Ovary (tissue), 9 donors: ENCODE results near the gene SH2B3. TPM values are rescaled to one million over a fixed set of nuclear protein-coding genes. Genes with fewer than 3 reads are reported as not detected.
"Not testable (repeated sequence)": the region's sequence is repeated elsewhere in the genome, so short reads cannot be mapped to it uniquely, and the experiment has no call there.

ENCODE experiments used
- DNase-seq, 5 donors: peaks; one replicate each; pipeline ENCODE4 v3.0.0-alpha.2; 2019 to 2020
- H3K27ac ChIP-seq, 2 donors: fragments of 200-600 bp; one replicate each; pipeline versions ENCODE4 v1.5.1 to v1.8.0; 2019 to 2022
- H3K27me3 ChIP-seq: fragments of 200-600 bp; one replicate; pipeline ENCODE4 v1.8.0; 2022
- H3K36me3 ChIP-seq: fragments of 200-600 bp; sonication (generic); one replicate; pipeline ENCODE4 v1.5.1; 2019
- H3K4me1 ChIP-seq: one replicate; pipeline ENCODE4 v1.8.1; 2013; ENCODE audit warnings: mild to moderate bottlenecking, moderate library complexity; ENCODE audit not compliant: insufficient read depth
- H3K4me3 ChIP-seq: fragments of 200-600 bp; sonication (generic); one replicate; pipeline ENCODE4 v1.5.1; 2017
- H3K9me3 ChIP-seq, 2 donors: fragments of 200-600 bp in 1 of 2; sonication (generic) in 1 of 2; one replicate each; pipeline versions ENCODE4 v1.5.1 to v1.8.1; 2013 to 2019; ENCODE audit warnings: mild to moderate bottlenecking in 1 of 2, moderate library complexity in 1 of 2
- EP300 ChIP-seq: sonication (generic); formaldehyde crosslinking; IDR thresholded peaks from one replicate; pipeline ENCODE4 v1.6.1; 2017; ENCODE audit warnings: antibody characterized with exemption
- POLR2A ChIP-seq: fragments of 450-650 bp; IDR thresholded peaks from one replicate; pipeline ENCODE4 v1.6.1; 2017; ENCODE audit warnings: antibody characterized with exemption, mild to moderate bottlenecking, moderate library complexity
- WGBS, 3 donors: extraction: QIAGEN DNeasy Blood & Tissue Kit in 1 of 3; methylation state at CpG; one replicate each; pipeline versions ENCODE4 v1.1.5 to v1.1.7; 2013 to 2017; 5-methylcytosine and 5-hydroxymethylcytosine counted together
- intact Hi-C, 4 donors: fragments of 100-400 bp; cut with DNase I; formaldehyde crosslinking; loops; one replicate each; pipeline versions ENCODE4 v1.11.0 to v1.15.1; 2022 to 2023
- polyA plus RNA-seq, 2 donors: library from polyadenylated mRNA; stranded (reverse); fragments of 200-250 nt in 1 of 2; fragments of 350-450 nt in 1 of 2; fragmentation: Illumina TruSeq in 1 of 2; extraction: RNeasy Lipid Tissue Mini Kit (QIAGEN cat#74804) in 1 of 2; gene quantifications; one replicate each; pipeline ENCODE4 v1.2.3, GENCODE V29; 2013 to 2014
- total RNA-seq, 7 donors: library from RNA; depleted of rRNA in 2 of 7; stranded (reverse); fragments of >200 nt in 2 of 7; fragmentation: NEBNext Ultra II Directional in 3 of 7; extraction: Animal tissue kit (Norgen Biotek cat#: 25700) in 3 of 7; gene quantifications; one replicate each; pipeline versions ENCODE4 v1.1.0 to v1.2.4, GENCODE V29; 2016 to 2023
- TF ChIP-seq, protein P1 (sequence below), 3 donors: fragments of 450-650 bp in 2 of 3; fragments of 200-600 bp in 1 of 3; IDR thresholded peaks; one replicate each; pipeline versions ENCODE4 v1.5.1 to v1.8.0; 2016 to 2022; ENCODE audit warnings: antibody characterized with exemption in 3 of 3, mild to moderate bottlenecking in 1 of 3
- donor health status: DM: no; HTN: no; CAD: no; lungs with moderate emphysema.
- donor health status: DM: no; HTN: no; CAD: no.
- donor health status: Bipolar disorder and iron deficiency.
- donor health status: DM: yes; HTN: yes; CAD: no.
- donor health status: DM: no; HTN: no; CAD: no.
- donor health status: DM: yes; HTN: yes; CAD: no.

Gene SH2B3
- total and polyA plus RNA-seq, 9 donors = 7.2 to 24.0 (median 14.3) TPM

GRCh38 chr12:111395336-111396187, 10.2 kb upstream of the SH2B3 start:
- WGBS, 3 donors = 80 to 86% (median 82%) methylated on average over 8 of the region's 8 CpGs
- TF ChIP-seq, protein P1, sequence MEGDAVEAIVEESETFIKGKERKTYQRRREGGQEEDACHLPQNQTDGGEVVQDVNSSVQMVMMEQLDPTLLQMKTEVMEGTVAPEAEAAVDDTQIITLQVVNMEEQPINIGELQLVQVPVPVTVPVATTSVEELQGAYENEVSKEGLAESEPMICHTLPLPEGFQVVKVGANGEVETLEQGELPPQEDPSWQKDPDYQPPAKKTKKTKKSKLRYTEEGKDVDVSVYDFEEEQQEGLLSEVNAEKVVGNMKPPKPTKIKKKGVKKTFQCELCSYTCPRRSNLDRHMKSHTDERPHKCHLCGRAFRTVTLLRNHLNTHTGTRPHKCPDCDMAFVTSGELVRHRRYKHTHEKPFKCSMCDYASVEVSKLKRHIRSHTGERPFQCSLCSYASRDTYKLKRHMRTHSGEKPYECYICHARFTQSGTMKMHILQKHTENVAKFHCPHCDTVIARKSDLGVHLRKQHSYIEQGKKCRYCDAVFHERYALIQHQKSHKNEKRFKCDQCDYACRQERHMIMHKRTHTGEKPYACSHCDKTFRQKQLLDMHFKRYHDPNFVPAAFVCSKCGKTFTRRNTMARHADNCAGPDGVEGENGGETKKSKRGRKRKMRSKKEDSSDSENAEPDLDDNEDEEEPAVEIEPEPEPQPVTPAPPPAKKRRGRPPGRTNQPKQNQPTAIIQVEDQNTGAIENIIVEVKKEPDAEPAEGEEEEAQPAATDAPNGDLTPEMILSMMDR (IDR thresholded peaks at IDR 0.05) = no peak
- TF ChIP-seq POLR2A = no peak
- no peak for TF ChIP-seq EP300
- H3K4me1 ChIP-seq = peaks cover 3% of the 10 kb centered on the region
- H3K27ac ChIP-seq = no peak overlapping the region
- no peaks in the 10 kb centered on the region for H3K36me3 ChIP-seq
- H3K27me3 ChIP-seq = no peaks in the 10 kb centered on the region
- H3K4me3 ChIP-seq = no peak overlapping the region
- DNase-seq = no peak
- intact Hi-C loops = loop anchor here (2.0 to 10.0 kb wide), 6 partner anchors 55 to 289 kb away; partner anchors contain the start of genes ACAD10 (in 1 of the 4) and BRAP (in 1 of the 4)
- no peaks in the 10 kb centered on the region for H3K9me3 ChIP-seq

GRCh38 chr12:111396271-111396670, 9.5 kb upstream of the SH2B3 start:
- WGBS, 3 donors = 81 to 86% (median 81%) methylated on average over 7 of the region's 7 CpGs
- H3K36me3 ChIP-seq, DNase-seq, H3K4me3 ChIP-seq, H3K27me3 ChIP-seq, H3K9me3 ChIP-seq, H3K4me1 ChIP-seq, H3K27ac ChIP-seq: not testable (repeated sequence)
- intact Hi-C loops = loop anchor here (2.0 to 10.0 kb wide), 5 partner anchors 55 to 289 kb away; partner anchors contain the start of genes ACAD10 (in 1 of the 4) and BRAP (in 1 of the 4)

DNA sequence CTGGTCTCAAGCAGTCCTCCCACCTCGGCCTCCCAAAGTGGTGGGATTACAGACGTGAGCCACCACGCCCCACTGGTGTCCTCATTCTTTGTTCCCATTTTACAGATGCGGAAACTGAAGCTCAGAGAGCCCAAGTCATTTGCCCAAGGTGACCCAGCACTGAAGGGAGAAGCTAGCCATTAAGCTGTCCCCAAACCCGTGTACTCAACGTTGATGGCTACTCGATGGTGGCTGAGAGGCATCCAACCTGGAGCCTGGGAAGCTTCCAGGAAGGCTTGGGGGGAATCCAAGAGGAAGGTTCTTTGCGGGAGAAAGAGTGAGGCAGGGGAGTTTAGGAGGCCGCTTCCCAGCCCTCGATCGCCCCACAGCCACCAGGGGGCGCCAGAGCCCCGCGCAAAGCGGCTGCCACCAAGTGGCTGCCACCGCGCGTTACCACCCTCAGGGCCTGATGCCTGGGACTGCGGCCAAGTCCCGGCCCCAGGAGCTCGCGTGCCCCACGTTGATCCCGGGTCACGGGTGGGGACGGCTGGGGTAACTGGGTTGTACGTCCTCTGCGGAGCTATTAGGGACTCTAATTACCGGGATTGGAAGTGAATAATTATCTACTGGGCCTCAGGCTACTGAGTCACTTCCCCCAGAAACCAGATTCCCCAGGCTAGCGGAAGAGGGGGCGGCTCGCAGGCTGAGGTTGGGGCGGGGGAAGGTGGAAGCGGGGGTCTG, 8.8 kb upstream of the SH2B3 start:
- Histone ChIP-seq H3K27ac (no peak overlapping the region), H3K36me3 (no peaks in the 10 kb centered on the region), H3K27me3 (no peaks in the 10 kb centered on the region), H3K4me3 (no peak overlapping the region), H3K4me1 (peaks cover 3% of the 10 kb centered on the region), H3K9me3 (no peaks in the 10 kb centered on the region)
- DNase-seq = peak; percentile 73 to 89 (median 86)
- TF ChIP-seq POLR2A = peak; percentile 20
- TF ChIP-seq, protein P1 (IDR thresholded peaks at IDR 0.05) = peak; percentile 95 to 99 (median 98)
- no peak for TF ChIP-seq EP300
- 6 to 9% (median 9%) methylated on average over 30 to 34 of the region's 34 CpGs for WGBS, 3 donors
- intact Hi-C loops = loop anchor here (2.0 to 10.0 kb wide), 5 partner anchors 54 to 288 kb away; partner anchors contain the start of genes ACAD10 (in 1 of the 4) and BRAP (in 1 of the 4)

- Histone ChIP-seq H3K4me1 (peaks cover 3% of the 10 kb centered on the region), H3K9me3 (no peaks in the 10 kb centered on the region), H3K27ac (no peak overlapping the region), H3K36me3 (no peaks in the 10 kb centered on the region), H3K27me3 (no peaks in the 10 kb centered on the region), H3K4me3 (no peak overlapping the region)
- WGBS, 3 donors = 72 to 74% (median 72%) methylated on average over 4 of the region's 4 CpGs
- no peak for DNase-seq
- intact Hi-C loops = loop anchor here (2.0 to 10.0 kb wide), 5 partner anchors 54 to 286 kb away; partner anchors contain the start of genes ACAD10 (in 1 of the 4) and BRAP (in 1 of the 4)
- no peak for TF ChIP-seq EP300
- no peak for TF ChIP-seq POLR2A
- TF ChIP-seq, protein P1 (IDR thresholded peaks at IDR 0.05) = no peak
Measured at GRCh38 chr12:111398530-111398929, 7.2 kb upstream of the SH2B3 start.

- 90 to 92% (median 91%) methylated on average over 9 of the region's 9 CpGs for whole genome bisulfite sequencing, 3 donors
- DNase-seq, H3K4me3 ChIP-seq, H3K36me3 ChIP-seq, H3K27me3 ChIP-seq, H3K9me3 ChIP-seq, H3K4me1 ChIP-seq, H3K27ac ChIP-seq: not testable (repeated sequence)
- intact Hi-C loops = loop anchor here (2.0 to 10.0 kb wide), 5 partner anchors 52 to 285 kb away; partner anchors contain the start of genes ACAD10 (in 1 of the 4) and BRAP (in 1 of the 4)
Measured at GRCh38 chr12:111399741-111400404, 5.8 kb upstream of the SH2B3 start.
